OCI-LY3 (cell line): Measurements from ENCODE around the gene VIT.

Experiments used
- H2AFZ ChIP-seq: fragments of 200-600, 300-600 bp; shearing (Covaris generic); 2 replicates; pipeline ENCODE4 v1.6.0; 2014; ENCODE audit warnings: antibody characterized with exemption, low read depth, low read length
- H3K27ac ChIP-seq: fragments of 200-600, 300-600 bp; sonication (generic); 2 replicates; pipeline ENCODE4 v1.5.1; 2014; ENCODE audit warnings: mild to moderate bottlenecking, low read length, moderate library complexity, mixed read lengths
- H3K27me3 ChIP-seq: fragments of 200-600, 300-600 bp; sonication (generic); 2 replicates; pipeline ENCODE4 v1.6.1; 2014; ENCODE audit warnings: low read depth, low read length, mixed read lengths
- H3K36me3 ChIP-seq: fragments of 200-600, 300-600 bp; sonication (generic); replicated peaks from 2 replicates; pipeline ENCODE3; 2014; ENCODE audit warnings: low read depth, low read length, mixed read lengths
- H3K4me1 ChIP-seq: fragments of 300-600, 200-600 bp; sonication (generic); 2 replicates; pipeline ENCODE4 v1.6.1; 2014; ENCODE audit warnings: low read length, mixed read lengths
- H3K4me2 ChIP-seq: fragments of 200-600, 300-600 bp; sonication (generic); 2 replicates; pipeline ENCODE4 v1.6.1; 2014; ENCODE audit warnings: low read length, mixed read lengths
- H3K4me3 ChIP-seq: fragments of 300-600, 200-600 bp; sonication (generic); 2 replicates; pipeline ENCODE4 v1.5.1; 2014; ENCODE audit warnings: antibody characterized with exemption, mild to moderate bottlenecking, low read length, moderate library complexity
- H3K79me2 ChIP-seq: fragments of 300-600, 200-600 bp; shearing (Covaris generic); 2 replicates; pipeline ENCODE4 v1.6.1; 2014; ENCODE audit warnings: mild to moderate bottlenecking, low read length, mixed read lengths
- H3K9ac ChIP-seq: fragments of 300-600, 200-600 bp; shearing (Covaris generic); 2 replicates; pipeline ENCODE4 v1.6.0; 2014; ENCODE audit warnings: mild to moderate bottlenecking, low read length, moderate library complexity
- H3K9me3 ChIP-seq: fragments of 200-600, 300-600 bp; shearing (Covaris generic); 2 replicates; pipeline ENCODE4 v1.6.1; 2014; ENCODE audit warnings: low read length, mixed read lengths; ENCODE audit not compliant: insufficient read depth
- H4K20me1 ChIP-seq: fragments of 200-600, 300-600 bp; sonication (generic); 2 replicates; pipeline ENCODE4 v1.6.1; 2016; ENCODE audit warnings: low read length, mixed read lengths; ENCODE audit not compliant: insufficient read depth
- CTCF ChIP-seq: fragments of 200-600, 300-600 bp; sonication (generic); IDR thresholded peaks from 2 replicates; pipeline ENCODE4 v1.5.1; 2014; ENCODE audit warnings: antibody characterized with exemption, low read length, low read depth
- EZH2phosphoT487 ChIP-seq: fragments of 200-600 bp; shearing (Covaris generic); IDR thresholded peaks from 2 replicates; pipeline ENCODE4 v1.6.1; 2018; ENCODE audit warnings: antibody characterized with exemption, mixed run types, low read depth

The VIT gene

GRCh38 chr2:36800381-36800780 is 103.9 kb downstream of the VIT start:
- Histone ChIP-seq H3K27ac (no peak overlapping the region), H3K79me2 (no peaks in the 10 kb centered on the region), H2AFZ (no peak overlapping the region)

GRCh38 chr2:36801088-36801487 is 104.6 kb downstream of the VIT start:
- H3K4me1 ChIP-seq = peaks cover 19% of the 10 kb centered on the region
- no peak for TF ChIP-seq CTCF
- TF ChIP-seq EZH2phosphoT487 = no peak
- no peaks in the 10 kb centered on the region for H3K27me3 ChIP-seq
- no peak overlapping the region for H3K4me3 ChIP-seq
- H4K20me1 ChIP-seq = no peaks in the 10 kb centered on the region
- H3K9ac ChIP-seq = no peak overlapping the region
- no peaks in the 10 kb centered on the region for H3K9me3 ChIP-seq
- H3K4me2 ChIP-seq = 0 out of 2 replicates have a peak overlapping the region, but pooled peaks have one; percentile 7
- no peaks in the 10 kb centered on the region for H3K36me3 ChIP-seq
- no peaks in the 10 kb centered on the region for H3K79me2 ChIP-seq
- no peak overlapping the region for H3K27ac ChIP-seq
- H2AFZ ChIP-seq = no peak overlapping the region

More at GRCh38 chr2:36800381-36800780, 103.9 kb downstream of the VIT start:
- Histone ChIP-seq H3K4me2 (no peak overlapping the region), H3K36me3 (no peaks in the 10 kb centered on the region), H3K9me3 (no peaks in the 10 kb centered on the region), H3K27me3 (no peaks in the 10 kb centered on the region), H3K9ac (no peak overlapping the region), H3K4me3 (no peak overlapping the region), H3K4me1 (peaks cover 19% of the 10 kb centered on the region), H4K20me1 (no peaks in the 10 kb centered on the region)
- no peak for TF ChIP-seq CTCF
- no peak for TF ChIP-seq EZH2phosphoT487

GRCh38 chr2:36802952-36803351 is 106.4 kb downstream of the VIT start:
- H3K9me3 ChIP-seq = no peaks in the 10 kb centered on the region
- no peak overlapping the region for H3K27ac ChIP-seq
- H3K36me3 ChIP-seq = no peaks in the 10 kb centered on the region
- peaks cover 10% of the 10 kb centered on the region for H3K4me1 ChIP-seq
- H3K27me3 ChIP-seq = no peaks in the 10 kb centered on the region
- H3K79me2 ChIP-seq = no peaks in the 10 kb centered on the region
- H3K4me2 ChIP-seq = no peak overlapping the region
- no peak overlapping the region for H3K9ac ChIP-seq
- H4K20me1 ChIP-seq = no peaks in the 10 kb centered on the region
- no peak overlapping the region for H2AFZ ChIP-seq
- TF ChIP-seq EZH2phosphoT487 = no peak
- TF ChIP-seq CTCF = no peak
- H3K4me3 ChIP-seq = no peak overlapping the region

GRCh38 chr2:36805635-36806224 is 109.2 kb downstream of the VIT start:
- Histone ChIP-seq H4K20me1 (no peaks in the 10 kb centered on the region), H3K27me3 (no peaks in the 10 kb centered on the region), H3K9me3 (no peaks in the 10 kb centered on the region), H3K27ac (no peak overlapping the region), H3K4me2 (no peak overlapping the region), H3K4me1 (peaks cover 7% of the 10 kb centered on the region), H3K36me3 (no peaks in the 10 kb centered on the region), H3K4me3 (no peak overlapping the region), H3K79me2 (no peaks in the 10 kb centered on the region), H2AFZ (peak overlapping the region; percentile 54; the same call in 1 of the 2 replicates), H3K9ac (no peak overlapping the region)
- TF ChIP-seq EZH2phosphoT487 (no peak), CTCF (no peak)
